ENCODE data around the gene STT3A. TPM values are rescaled to one million over a fixed set of nuclear protein-coding genes. Genes with fewer than 3 reads are reported as not detected.

The STT3A gene
- total and polyA plus RNA-seq, 2 of the 13 experiments (the other 11 are each of a cell fraction or from before 2014, with no cell fraction given): 229 to 319 TPM

- TF ChIP-seq SOX6 (IDR thresholded peaks at IDR 0.05) (no peak), SOX6 (CRISPR knock-in tag; IDR thresholded peaks at IDR 0.05) (no peak), NR1H2 (CRISPR knock-in tag; IDR thresholded peaks at IDR 0.05; ENCODE audit: borderline replicate concordance, low read depth) (0 out of 2 replicates have a peak, but pooled peaks have one; percentile 76), ZNF773 (CRISPR knock-in tag; IDR thresholded peaks at IDR 0.05; ENCODE audit: borderline replicate concordance) (0 out of 2 replicates have a peak, but pooled peaks have one; percentile 5), GZF1 (CRISPR knock-in tag; IDR thresholded peaks at IDR 0.05) (peak; percentile 88; the same call in 1 of the 2 replicates), ZNF557 (CRISPR knock-in tag; IDR thresholded peaks at IDR 0.05) (no peak; the same call in 1 of the 2 replicates), ZNF605 (CRISPR knock-in tag; IDR thresholded peaks at IDR 0.05) (no peak), HIC2 (CRISPR knock-in tag; IDR thresholded peaks at IDR 0.05; ENCODE audit: low read depth) (0 out of 2 replicates have a peak, but pooled peaks have one; percentile 50), ZFAT (CRISPR knock-in tag; conservative IDR thresholded peaks at IDR 0.05) (no peak), ZNF564 (CRISPR knock-in tag; IDR thresholded peaks at IDR 0.05) (peak; percentile 76; the same call in 1 of the 2 replicates), CHD4 (IDR thresholded peaks at IDR 0.05; ENCODE audit: borderline replicate concordance, low read length) (no peak), STAT6 (CRISPR knock-in tag; IDR thresholded peaks at IDR 0.05; ENCODE audit: borderline replicate concordance) (no peak), ZFP41 (CRISPR knock-in tag; IDR thresholded peaks at IDR 0.05; ENCODE audit: borderline replicate concordance) (0 out of 2 replicates have a peak, but pooled peaks have one; percentile 82), MAFG (CRISPR knock-in tag; IDR thresholded peaks at IDR 0.05) (no peak), NPAS2 (CRISPR knock-in tag; IDR thresholded peaks at IDR 0.05; ENCODE audit: borderline replicate concordance) (peak; percentile 81; the same call in 1 of the 2 replicates), DZIP1 (CRISPR knock-in tag; IDR thresholded peaks at IDR 0.05) (peak; percentile 91; the same call in 1 of the 2 replicates)
Measured at GRCh38 chr11:125625225-125625629, 32.6 kb downstream of the STT3A start (continued).
